ENCODE results near the gene PERP. TPM values are rescaled to one million over a fixed set of nuclear protein-coding genes. Genes with fewer than 3 reads are reported as not detected.
A peak's percentile ranks its signal among the peaks of the same experiment; 100 is the strongest.

The PERP gene
- total RNA-seq, 1 donor from 2014 or later = 279 TPM

DNA sequence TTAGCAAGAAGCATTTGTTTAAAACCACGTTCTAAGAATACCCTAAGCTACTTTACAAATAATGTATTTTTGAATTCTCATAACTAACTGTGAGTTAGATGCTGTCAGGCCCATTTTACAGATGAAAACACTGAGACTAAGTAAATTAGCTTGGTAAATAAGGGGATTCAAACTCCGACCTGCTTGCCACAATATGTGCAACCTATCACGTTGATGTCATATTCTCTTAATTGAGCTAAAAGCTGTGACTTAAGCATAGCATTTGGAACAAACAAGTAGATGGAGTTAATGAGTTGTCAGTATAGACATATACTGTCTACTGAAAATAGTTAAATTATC lies 9.4 kb upstream of the PERP start:
- no peak overlapping the region for H3K27ac ChIP-seq
- no peaks in the 10 kb centered on the region for H3K36me3 ChIP-seq
- no peaks in the 10 kb centered on the region for H3K27me3 ChIP-seq
- H3K4me1 ChIP-seq = no peaks in the 10 kb centered on the region
- H3K4me3 ChIP-seq = no peak overlapping the region
- no peak for TF ChIP-seq CTCF (IDR thresholded peaks at IDR 0.05)
- no peak for TF ChIP-seq POLR2AphosphoS5 (IDR thresholded peaks at IDR 0.05; ENCODE audit: insufficient read depth in 1 of 2, low read depth in 1 of 2)
- TF ChIP-seq POLR2A (IDR thresholded peaks at IDR 0.05) = no peak
- no peak for DNase-seq (ENCODE audit: extremely low spot score in 2 of 2)
- intact Hi-C loops (cut with DNase I) = no loop called here
- H3K9me3 ChIP-seq = no peaks in the 10 kb centered on the region

DNA sequence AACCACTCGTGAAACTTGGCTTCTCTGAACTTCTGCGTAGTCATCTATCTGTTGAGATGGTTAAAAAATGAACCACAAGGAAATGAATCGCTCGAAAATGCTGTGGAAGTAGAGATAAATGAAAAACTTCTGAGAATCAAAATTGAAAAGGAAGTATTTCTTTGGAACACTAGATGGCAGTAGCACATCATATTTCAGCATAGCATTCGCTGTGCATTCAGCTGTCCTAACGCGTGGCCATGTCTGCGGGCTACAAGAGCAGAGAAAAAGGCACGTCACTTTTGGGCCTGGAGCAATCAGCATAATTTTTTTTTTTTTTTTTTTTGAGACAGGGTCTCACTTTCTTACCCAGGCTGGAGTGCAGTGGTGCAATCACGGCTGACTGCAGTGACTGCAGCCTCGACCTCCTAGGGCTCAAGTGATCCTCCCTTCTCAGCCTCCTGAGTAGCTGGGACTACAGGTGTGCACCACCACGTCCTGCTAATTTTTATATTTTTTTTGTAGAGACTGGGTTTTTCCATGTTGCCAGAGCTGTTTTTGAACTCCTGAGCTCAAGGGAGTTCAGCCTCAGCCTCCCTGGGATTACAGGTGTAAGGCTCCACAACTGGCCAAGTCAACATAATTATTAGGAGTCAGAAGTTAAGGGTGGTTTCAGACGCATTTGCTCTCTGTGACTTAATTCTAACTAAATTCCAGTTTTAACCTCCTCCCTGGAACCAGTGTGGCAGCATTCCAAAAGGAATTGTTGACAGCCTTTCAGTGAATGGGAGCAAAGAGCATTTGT lies 8.8 kb upstream of the PERP start:
- DNase-seq (ENCODE audit: extremely low spot score in 2 of 2) = no peak
- TF ChIP-seq CTCF (IDR thresholded peaks at IDR 0.05) = peak; percentile 61 to 83 (median 74)
- peak in 1 of 2 donors; percentile 21 for TF ChIP-seq POLR2AphosphoS5 (IDR thresholded peaks at IDR 0.05; ENCODE audit: insufficient read depth in 1 of 2, low read depth in 1 of 2)
- TF ChIP-seq POLR2A (IDR thresholded peaks at IDR 0.05) = no peak
- intact Hi-C loops (cut with DNase I) = no loop called here

GRCh38 chr6:138115201-138115600 lies 8.0 kb upstream of the PERP start:
- H3K4me1 ChIP-seq = no peaks in the 10 kb centered on the region
- no peak for DNase-seq (ENCODE audit: extremely low spot score in 2 of 2)
- intact Hi-C loops (cut with DNase I) = no loop called here
- no peaks in the 10 kb centered on the region for H3K9me3 ChIP-seq
- H3K4me3 ChIP-seq = no peak overlapping the region
- H3K27me3 ChIP-seq = no peaks in the 10 kb centered on the region
- no peaks in the 10 kb centered on the region for H3K36me3 ChIP-seq
- H3K27ac ChIP-seq = no peak overlapping the region
- TF ChIP-seq POLR2A (IDR thresholded peaks at IDR 0.05) (no peak), POLR2AphosphoS5 (IDR thresholded peaks at IDR 0.05; ENCODE audit: insufficient read depth in 1 of 2, low read depth in 1 of 2) (no peak), CTCF (IDR thresholded peaks at IDR 0.05) (no peak)

More for the DNA sequence above, 8.8 kb upstream of the PERP start:
- Histone ChIP-seq H3K4me1 (no peaks in the 10 kb centered on the region), H3K27ac (no peak overlapping the region), H3K27me3 (no peaks in the 10 kb centered on the region), H3K36me3 (no peaks in the 10 kb centered on the region), H3K9me3 (no peaks in the 10 kb centered on the region), H3K4me3 (no peak overlapping the region)

DNA sequence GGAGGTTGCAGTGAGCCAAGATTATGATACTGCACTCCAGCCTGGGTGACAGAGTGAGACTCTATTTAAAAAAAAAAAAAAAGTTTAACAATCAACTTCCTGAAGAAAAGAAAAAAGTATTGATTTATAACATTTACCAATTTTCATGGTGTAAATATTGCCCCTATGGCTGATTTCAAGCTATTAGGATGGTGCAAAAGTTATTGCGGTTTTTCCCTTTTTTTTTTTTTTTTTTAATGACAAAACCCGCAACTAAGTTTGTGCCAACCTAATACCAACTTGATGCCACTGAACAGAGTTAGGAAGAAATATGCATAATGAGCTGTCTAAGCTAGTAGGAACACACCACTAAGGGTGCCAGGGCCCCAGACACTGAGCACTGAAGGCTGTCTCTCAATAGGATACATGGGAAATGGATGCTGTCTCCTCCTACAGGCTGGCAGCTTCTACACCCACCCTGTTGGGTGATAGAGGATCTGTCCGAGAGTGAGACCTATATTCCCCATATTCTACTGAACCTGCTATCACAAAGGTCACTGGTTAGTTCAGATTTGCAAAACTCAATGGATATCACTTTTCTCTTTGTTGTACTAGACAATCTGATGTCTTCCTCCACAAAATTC lies 6.5 kb upstream of the PERP start:
- Histone ChIP-seq H3K36me3 (no peaks in the 10 kb centered on the region), H3K4me3 (no peak overlapping the region), H3K27me3 (no peaks in the 10 kb centered on the region), H3K27ac (no peak overlapping the region), H3K4me1 (peaks cover 5% of the 10 kb centered on the region), H3K9me3 (no peaks in the 10 kb centered on the region)
- DNase-seq (ENCODE audit: extremely low spot score in 2 of 2) = no peak
- TF ChIP-seq CTCF (IDR thresholded peaks at IDR 0.05) (no peak), POLR2A (IDR thresholded peaks at IDR 0.05) (no peak), POLR2AphosphoS5 (IDR thresholded peaks at IDR 0.05; ENCODE audit: insufficient read depth in 1 of 2, low read depth in 1 of 2) (no peak)
- intact Hi-C loops (cut with DNase I) = no loop called here

DNA sequence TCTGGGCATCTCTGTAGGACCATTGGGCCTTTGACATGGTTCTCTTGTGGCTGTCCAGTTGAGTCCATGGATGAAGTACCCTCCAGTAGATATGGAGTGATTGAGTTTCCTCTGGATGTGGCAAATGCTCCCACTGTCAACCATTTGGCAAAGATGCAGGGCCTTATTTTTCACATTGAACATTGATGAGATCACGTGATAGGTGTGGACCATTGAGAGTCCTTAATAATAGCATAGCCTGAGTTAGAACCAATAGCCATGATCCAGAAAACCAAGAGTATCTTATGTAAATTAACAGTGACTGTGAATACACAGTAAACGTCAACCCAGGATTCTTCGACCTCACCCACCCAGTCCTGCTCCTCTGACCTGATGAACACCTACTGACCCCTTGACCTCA lies 3.0 kb upstream of the PERP start:
- intact Hi-C loops (cut with DNase I) = no loop called here
- no peak for TF ChIP-seq CTCF (IDR thresholded peaks at IDR 0.05)
- TF ChIP-seq POLR2A (IDR thresholded peaks at IDR 0.05) = no peak
- TF ChIP-seq POLR2AphosphoS5 (IDR thresholded peaks at IDR 0.05; ENCODE audit: insufficient read depth in 1 of 2, low read depth in 1 of 2) = no peak
- no peak overlapping the region for H3K27ac ChIP-seq

More for the DNA sequence above, 3.0 kb upstream of the PERP start:
- no peaks in the 10 kb centered on the region for H3K36me3 ChIP-seq
- H3K4me1 ChIP-seq = peaks cover 12% of the 10 kb centered on the region
- no peaks in the 10 kb centered on the region for H3K9me3 ChIP-seq
- no peaks in the 10 kb centered on the region for H3K27me3 ChIP-seq
- no peak for DNase-seq (ENCODE audit: extremely low spot score in 2 of 2)
- no peak overlapping the region for H3K4me3 ChIP-seq

Measured in vagina (tissue), 2 donors.